Stimulated activated naive B cell treated with anti-CD40 and anti-IgM and Interleukin-4, amounts not matched to agents 10 μg/mL and 1 μg/mL and 100 μg/mL, for 72 hours (primary cell): ENCODE data around the gene MEI1.

Experiments used
- ATAC-seq, 2 donors: fragments of 150-1000 bp; cut with Tn5 transposase; replicated peaks; 2 replicates each; pipeline ENCODE4 v1.10.0; 2021; ENCODE audit warnings: moderate library complexity in 1 of 2
- DNase-seq: peaks from one replicate; pipeline ENCODE4 v3.0.0; 2021
- H3K27ac Mint-ChIP-seq: one replicate; pipeline ENCODE4 v1.8.0; 2022; ENCODE audit warnings: mild to moderate bottlenecking, mixed read lengths
- H3K27me3 Mint-ChIP-seq, 2 donors: one replicate each; pipeline ENCODE4 v1.8.0; 2022; ENCODE audit warnings: mixed read lengths in 2 of 2
- H3K36me3 Mint-ChIP-seq, 2 donors: one replicate each; pipeline ENCODE4 v1.8.0; 2022; ENCODE audit warnings: mixed read lengths in 2 of 2, mild to moderate bottlenecking in 1 of 2
- H3K4me1 Mint-ChIP-seq, 2 donors: one replicate each; pipeline ENCODE4 v1.8.0; 2022; ENCODE audit warnings: mixed read lengths in 2 of 2, mild to moderate bottlenecking in 1 of 2
- H3K4me3 Mint-ChIP-seq, 2 donors: one replicate each; pipeline ENCODE4 v1.8.0; 2022; ENCODE audit warnings: mild to moderate bottlenecking in 2 of 2, mixed read lengths in 2 of 2, moderate library complexity in 1 of 2
- H3K9me3 Mint-ChIP-seq, 2 donors: one replicate each; pipeline ENCODE4 v1.8.0; 2022; ENCODE audit warnings: mixed read lengths in 2 of 2, mild to moderate bottlenecking in 1 of 2

MEI1 gene

DNA sequence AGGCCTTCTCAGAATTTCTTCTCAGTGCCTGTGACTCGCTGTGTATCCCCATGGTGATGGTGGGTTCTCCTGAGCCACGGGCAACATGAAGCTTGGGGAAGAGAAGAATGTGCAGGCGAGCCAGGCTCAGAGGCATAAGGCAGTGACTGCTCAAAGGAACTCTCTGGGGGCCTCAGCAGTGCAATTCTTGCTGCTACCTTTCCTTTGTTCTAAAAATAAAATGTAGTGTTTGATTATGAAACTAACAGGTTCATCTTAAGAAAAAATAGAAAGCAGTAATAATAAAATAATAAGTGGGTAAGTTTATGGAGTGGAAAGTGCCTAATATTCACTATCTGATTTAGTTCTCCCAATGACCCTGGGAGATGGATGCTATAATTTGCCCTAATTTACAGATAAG lies 46.7 kb downstream of the MEI1 start:
- Mint-ChIP-seq H3K4me1 (peaks cover 22 to 24% of the 10 kb centered on the region in 2 donors), H3K9me3 (no peaks in the 10 kb centered on the region), H3K27ac (no peak overlapping the region), H3K36me3 (no peaks in the 10 kb centered on the region), H3K27me3 (no peaks in the 10 kb centered on the region), H3K4me3 (no peak overlapping the region)
- no peak for ATAC-seq
- no peak for DNase-seq

DNA sequence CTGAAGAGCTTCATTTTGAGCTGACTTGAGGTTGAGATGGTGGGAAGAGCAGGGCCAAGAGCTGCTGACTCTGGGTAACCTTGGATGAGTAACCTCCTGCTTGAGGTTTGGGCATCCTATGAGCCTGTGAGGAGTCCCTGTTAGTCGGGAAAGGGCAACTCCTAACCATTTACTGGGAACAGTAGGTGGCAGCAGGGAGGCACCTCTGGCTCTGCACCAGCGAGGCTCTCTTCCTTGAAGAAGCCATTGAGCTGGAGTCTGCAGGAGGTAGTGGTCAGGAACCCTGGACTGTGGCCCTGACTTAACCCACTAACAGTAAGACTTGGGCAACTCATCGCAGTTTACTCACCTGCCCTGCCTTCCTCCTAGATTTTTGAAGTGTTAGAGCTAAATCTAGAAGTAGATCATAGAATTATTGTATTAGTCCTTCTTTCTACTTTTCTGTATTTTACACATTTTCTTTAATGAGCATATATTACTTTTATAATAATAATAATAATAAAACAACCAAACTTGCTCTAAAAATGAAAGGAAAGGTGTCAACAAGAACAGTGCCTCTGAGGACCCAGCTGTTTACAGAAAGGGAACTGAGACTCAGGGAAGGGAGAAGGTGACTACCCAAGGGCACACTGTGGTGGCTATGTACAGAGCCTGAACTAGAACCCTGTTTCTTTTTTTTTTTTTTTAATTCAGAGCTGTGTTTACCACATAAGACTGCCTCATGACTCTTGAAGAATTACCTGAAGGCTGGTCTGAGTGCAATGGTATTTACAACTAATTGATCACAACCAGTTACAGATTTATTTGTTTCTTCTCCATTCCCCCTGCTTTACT lies 47.5 kb downstream of the MEI1 start:
- no peaks in the 10 kb centered on the region for H3K9me3 Mint-ChIP-seq
- ATAC-seq (peak; percentile 99 to 100), DNase-seq (peak; percentile 42)
- no peaks in the 10 kb centered on the region for H3K27me3 Mint-ChIP-seq
- peaks cover 22 to 24% of the 10 kb centered on the region in 2 donors for H3K4me1 Mint-ChIP-seq
- no peaks in the 10 kb centered on the region for H3K36me3 Mint-ChIP-seq
- peak overlapping the region; percentile 16 for H3K27ac Mint-ChIP-seq
- H3K4me3 Mint-ChIP-seq: peak overlapping the region; percentile 14 to 30

DNA sequence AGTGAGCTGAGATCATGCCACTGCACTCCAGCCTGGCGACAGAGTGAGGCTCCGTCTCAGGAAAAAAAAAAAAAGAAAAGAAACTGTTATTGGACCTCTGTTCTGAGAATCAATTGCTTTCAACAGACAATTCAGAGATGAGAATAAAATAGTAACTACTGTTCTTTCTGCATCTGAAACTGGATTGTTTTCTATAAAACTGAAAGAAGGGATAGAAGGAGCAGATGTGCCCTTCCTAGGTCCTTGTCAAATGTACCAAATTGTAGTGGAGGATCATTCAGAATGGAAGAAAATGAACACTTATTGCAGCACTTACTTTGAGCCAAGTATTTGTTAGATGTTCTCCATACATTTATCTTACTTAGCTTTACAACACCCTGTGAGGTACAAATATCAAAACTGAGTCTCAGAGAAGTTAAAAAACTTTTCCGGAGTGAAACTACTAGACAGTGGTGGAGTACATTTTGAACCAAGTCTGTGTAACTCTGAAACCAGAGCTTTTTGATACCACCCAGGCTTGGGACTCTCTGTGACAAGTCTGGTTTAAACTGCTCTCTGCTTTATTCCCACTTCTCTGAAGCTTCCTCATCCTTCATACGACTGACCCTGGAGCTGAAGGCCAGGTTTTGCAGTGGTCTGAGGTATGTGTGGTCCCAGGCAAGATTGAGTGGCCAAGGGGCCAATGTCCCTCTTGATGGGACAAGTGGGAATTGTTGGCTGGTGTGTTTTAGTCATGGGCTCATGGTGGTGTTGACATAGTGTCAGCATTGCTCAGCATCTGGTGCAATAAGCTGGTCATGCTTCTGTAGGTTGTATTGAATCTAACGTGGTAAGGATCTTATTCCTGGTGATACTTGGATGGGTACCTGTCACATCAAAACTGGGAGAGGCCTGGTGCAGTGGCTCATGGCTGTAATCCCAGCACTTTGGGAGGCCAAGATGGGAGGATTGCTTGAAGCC lies 53.0 kb downstream of the MEI1 start:
- Mint-ChIP-seq H3K27me3 (no peaks in the 10 kb centered on the region), H3K4me3 (no peak overlapping the region), H3K36me3 (no peaks in the 10 kb centered on the region), H3K9me3 (no peaks in the 10 kb centered on the region), H3K4me1 (peaks cover 2 to 5% of the 10 kb centered on the region in 2 donors), H3K27ac (no peak overlapping the region)
- ATAC-seq (no peak), DNase-seq (no peak)

DNA sequence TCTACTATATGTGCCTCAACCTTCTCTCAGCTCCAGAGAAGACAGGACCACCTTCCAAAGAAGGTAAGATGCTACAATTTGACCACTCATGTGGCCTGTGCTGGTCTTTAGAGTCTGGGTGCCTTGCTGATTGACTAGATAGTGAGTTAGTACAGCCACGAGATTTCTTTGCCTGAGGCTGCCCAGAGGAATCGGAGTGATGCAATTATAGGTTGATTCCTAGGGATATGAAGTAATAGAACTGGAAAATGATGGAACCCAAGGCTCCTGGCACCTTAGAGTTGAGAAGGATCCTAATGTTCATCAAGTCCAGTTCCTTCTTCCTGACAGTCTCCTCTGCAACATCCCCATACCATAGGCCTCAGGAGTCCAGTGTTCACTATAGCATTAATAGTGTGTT lies 54.7 kb downstream of the MEI1 start:
- Mint-ChIP-seq H3K27ac (no peak overlapping the region), H3K4me1 (no peaks in the 10 kb centered on the region), H3K4me3 (no peak overlapping the region), H3K36me3 (no peaks in the 10 kb centered on the region), H3K9me3 (no peaks in the 10 kb centered on the region), H3K27me3 (peaks cover 4 to 10% of the 10 kb centered on the region in 2 donors)
- no peak for DNase-seq
- no peak for ATAC-seq

DNA sequence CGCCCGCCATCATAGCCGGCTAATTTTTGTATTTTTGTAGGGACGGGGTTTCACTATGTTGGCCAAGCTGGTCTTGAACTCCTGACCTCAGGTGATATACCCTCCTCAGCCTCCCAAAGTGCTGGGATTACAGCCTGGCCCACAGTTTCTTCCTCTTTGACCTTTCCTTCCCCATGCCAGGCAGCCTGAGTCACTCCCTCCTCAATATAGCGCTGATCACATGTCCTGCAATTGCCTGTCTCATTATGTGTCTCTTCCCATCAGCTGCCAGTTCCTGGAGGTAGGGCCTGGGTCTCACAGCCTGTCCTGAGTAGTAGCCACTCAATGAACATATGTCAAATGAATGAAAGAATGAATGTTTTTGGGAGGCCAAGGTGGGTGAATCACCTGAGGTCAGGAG lies 58.2 kb downstream of the MEI1 start:
- Mint-ChIP-seq H3K9me3 (no peaks in the 10 kb centered on the region), H3K27ac (no peak overlapping the region), H3K36me3 (no peaks in the 10 kb centered on the region), H3K4me1 (no peaks in the 10 kb centered on the region), H3K4me3 (no peak overlapping the region), H3K27me3 (peaks cover 4 to 10% of the 10 kb centered on the region in 2 donors)
- ATAC-seq: no peak
- no peak for DNase-seq

DNA sequence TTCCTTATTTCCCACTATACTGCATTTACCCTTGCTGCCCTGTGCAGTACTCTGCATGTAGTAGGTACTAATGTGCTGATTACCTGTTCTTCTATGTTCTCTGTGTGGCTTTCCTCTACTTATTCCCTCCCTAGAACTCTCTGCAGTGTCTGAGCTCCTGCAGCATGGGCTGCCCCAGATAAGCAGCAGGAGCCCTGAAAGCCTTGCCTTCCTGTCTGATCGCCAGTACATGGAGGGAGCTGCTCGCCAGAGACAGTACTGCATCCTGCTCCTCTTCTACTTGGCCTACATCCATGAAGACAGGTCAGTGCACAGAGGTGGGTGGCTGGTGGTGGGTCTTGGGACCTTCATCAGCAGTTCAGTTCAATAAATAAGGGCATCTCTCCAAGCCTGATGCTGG lies 58.9 kb downstream of the MEI1 start:
- Mint-ChIP-seq H3K27ac (no peak overlapping the region), H3K9me3 (no peaks in the 10 kb centered on the region), H3K27me3 (peaks cover 4 to 10% of the 10 kb centered on the region in 2 donors), H3K36me3 (no peaks in the 10 kb centered on the region), H3K4me3 (no peak overlapping the region), H3K4me1 (peaks cover 4 to 5% of the 10 kb centered on the region in 2 donors)
- ATAC-seq (no peak), DNase-seq (no peak)

DNA sequence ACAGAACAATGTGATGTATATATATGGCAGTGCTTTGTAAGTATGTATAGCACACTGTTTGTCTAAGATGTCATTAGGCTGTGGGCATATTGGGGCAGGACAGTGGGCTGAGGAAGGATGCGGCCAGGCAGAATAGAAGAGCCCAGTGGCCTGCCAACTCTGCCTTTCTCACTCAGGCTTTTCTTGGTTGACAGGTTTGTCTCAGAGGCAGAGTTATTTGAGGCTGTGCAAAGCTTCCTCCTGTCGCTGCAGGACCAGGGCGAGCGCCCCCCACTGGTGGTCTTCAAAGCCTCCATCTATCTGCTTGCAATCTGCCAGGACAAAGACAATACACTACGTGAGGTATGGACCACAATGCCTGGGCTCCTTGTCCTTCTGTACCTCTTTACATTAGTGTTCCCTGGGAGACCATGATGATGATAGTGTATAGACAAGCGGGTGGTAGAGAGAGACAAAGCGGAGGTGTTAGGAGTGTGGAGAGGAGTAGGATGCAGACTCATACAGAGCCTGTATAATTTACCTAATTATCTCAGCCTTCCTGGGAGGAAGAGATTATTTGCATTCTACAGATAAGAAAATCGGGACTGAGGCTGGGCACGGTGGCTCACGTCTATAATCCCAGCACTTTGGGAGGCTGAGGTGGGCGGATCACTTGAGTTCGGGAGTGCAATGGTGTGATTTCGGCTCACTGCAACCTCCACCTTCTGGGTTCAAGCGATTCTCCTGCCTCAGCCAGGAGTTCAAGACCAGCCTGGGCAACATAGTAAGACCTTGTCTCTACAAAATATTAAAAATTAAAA lies 63.9 kb downstream of the MEI1 start:
- Mint-ChIP-seq H3K27ac (no peak overlapping the region), H3K9me3 (no peaks in the 10 kb centered on the region), H3K36me3 (no peaks in the 10 kb centered on the region), H3K27me3 (peaks cover 0 to 3% of the 10 kb centered on the region in 2 donors), H3K4me1 (peaks cover 8 to 13% of the 10 kb centered on the region in 2 donors), H3K4me3 (no peak overlapping the region)
- DNase-seq (no peak), ATAC-seq (peak; percentile 56 to 60)

DNA sequence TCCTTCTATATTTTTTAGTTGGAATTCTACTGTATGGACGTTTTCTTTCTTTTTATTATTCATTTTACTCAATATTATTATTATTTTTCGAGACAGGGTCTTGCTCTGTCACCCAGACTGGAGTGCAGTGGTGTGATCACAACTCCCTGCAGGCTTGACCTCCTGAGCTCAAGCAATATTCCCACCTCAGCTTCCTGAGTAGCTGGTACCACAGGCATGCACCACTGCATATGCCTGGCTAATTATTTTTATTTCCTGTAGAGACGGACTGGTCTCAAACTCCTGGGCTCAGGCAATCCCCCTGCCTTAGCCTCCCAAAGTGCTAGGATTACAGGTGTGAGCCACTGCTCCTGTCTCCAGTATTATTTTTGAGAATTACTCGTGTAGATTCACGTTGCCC lies 67.2 kb downstream of the MEI1 start:
- Mint-ChIP-seq H3K27ac (no peak overlapping the region), H3K9me3 (no peaks in the 10 kb centered on the region)

DNA sequence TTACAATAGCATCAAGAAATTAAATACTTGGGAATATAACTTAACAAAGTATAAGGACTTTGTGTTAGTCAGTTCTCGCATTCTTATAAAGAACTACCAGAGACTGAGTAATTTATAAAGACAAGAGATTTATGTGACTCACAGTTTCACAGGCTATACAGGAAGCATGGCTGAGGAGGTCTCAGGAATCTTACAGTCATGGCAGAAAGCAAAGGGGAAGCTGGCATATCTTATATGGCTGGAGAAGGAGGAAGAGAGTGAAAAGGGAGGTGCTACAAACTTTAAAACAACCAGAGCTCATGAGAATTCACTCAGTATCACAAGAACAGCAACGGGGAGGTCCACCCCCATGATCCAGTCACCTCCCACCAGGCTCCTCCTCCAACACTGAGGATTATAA lies 69.1 kb downstream of the MEI1 start:
- Mint-ChIP-seq H3K4me1 (peaks cover 6 to 12% of the 10 kb centered on the region in 2 donors), H3K9me3 (no peaks in the 10 kb centered on the region), H3K27me3 (no peaks in the 10 kb centered on the region), H3K36me3 (no peaks in the 10 kb centered on the region), H3K4me3 (peak overlapping the region in 1 of 2 donors; percentile 16), H3K27ac (no peak overlapping the region)
- ATAC-seq (peak; percentile 59 to 87), DNase-seq (no peak)

More for the DNA sequence above, 67.2 kb downstream of the MEI1 start:
- Mint-ChIP-seq H3K4me3 (no peak overlapping the region), H3K27me3 (no peaks in the 10 kb centered on the region), H3K4me1 (peaks cover 12 to 19% of the 10 kb centered on the region in 2 donors), H3K36me3 (no peaks in the 10 kb centered on the region)
- DNase-seq: no peak
- no peak for ATAC-seq

DNA sequence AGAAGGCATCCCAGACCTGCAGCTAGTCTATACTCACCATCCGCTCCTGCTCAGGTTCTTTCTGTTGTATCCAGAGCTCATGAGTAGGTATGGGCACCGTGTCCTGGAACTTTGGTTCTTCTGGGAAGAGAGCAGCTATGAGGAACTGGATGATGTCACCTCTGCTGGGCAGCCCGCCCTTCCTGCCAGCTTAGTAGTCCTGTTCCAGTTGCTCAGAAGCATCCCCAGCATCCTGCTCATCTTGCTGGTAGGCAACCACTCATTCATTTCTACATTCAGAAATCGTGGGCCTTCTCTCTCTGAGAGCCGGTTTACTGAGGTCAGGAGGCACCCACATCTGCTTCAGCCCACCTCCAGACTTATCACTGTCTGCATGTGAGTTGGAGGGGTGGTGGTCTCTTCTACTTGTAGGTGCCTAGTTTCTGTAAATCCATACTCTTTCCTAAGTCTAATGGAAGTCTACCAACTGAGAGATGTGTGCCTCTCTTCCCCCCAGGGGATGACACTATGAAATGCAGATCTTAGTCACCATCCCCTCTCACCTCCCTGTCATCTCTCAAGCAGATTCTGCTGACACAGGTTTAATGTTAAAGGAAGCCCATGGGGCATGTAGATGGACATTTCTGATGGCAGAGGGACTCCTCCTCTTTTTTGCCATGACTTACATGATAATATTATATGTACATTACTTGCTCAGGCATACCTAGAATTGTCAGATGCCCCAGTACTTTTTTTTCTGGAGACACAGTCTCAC lies 71.6 kb downstream of the MEI1 start:
- ATAC-seq (no peak), DNase-seq (no peak)
- peaks cover 0 to 6% of the 10 kb centered on the region in 2 donors for H3K27me3 Mint-ChIP-seq

DNA sequence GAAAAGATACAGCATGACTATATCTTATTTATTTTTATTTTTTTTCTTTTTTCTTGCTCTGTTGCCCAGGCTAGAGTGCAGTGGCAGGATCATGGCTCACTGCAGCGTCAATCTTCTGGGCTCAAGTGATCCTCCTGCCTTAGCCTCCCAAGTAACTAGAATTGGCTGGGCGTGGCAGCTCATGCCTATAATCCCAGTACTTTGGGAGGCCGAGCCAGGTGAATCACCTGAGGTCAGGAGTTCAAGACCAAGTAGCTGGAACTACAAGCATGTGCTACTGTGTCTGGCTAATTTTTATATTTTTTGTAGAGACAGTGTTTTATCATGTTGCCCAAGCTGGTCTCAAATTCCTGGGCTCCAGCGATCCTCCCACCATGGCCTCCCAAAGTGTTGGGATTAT lies 72.9 kb downstream of the MEI1 start:
- Mint-ChIP-seq H3K27ac (no peak overlapping the region), H3K36me3 (no peaks in the 10 kb centered on the region), H3K27me3 (peaks cover 0 to 6% of the 10 kb centered on the region in 2 donors), H3K9me3 (no peaks in the 10 kb centered on the region), H3K4me1 (peaks cover 6 to 11% of the 10 kb centered on the region in 2 donors), H3K4me3 (no peak overlapping the region)
- DNase-seq (no peak), ATAC-seq (no peak)

More for the DNA sequence above, 71.6 kb downstream of the MEI1 start:
- H3K36me3 Mint-ChIP-seq: no peaks in the 10 kb centered on the region
- H3K9me3 Mint-ChIP-seq: no peaks in the 10 kb centered on the region
- no peak overlapping the region for H3K27ac Mint-ChIP-seq
- H3K4me3 Mint-ChIP-seq: no peak overlapping the region
- H3K4me1 Mint-ChIP-seq: peaks cover 6 to 11% of the 10 kb centered on the region in 2 donors

DNA sequence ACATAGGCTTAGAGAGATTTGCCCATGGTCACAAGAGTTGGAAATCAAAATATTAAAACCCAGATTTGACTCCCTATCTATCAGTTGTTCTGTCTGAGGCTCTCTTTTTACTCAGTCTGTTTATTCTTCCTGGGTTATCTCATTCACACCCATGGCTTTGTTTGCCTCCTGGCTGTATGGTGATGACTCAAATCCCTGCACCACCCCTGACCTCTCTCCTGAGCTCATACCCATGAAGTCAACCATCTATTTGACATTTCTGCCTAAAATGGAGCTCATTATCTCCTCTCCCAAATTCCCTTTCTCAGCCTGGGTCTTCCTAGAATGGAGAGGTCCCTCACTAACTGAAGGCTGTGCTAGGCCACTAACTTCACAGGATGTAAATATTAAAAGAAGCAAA lies 73.3 kb downstream of the MEI1 start:
- ATAC-seq (no peak), DNase-seq (no peak)
- H3K4me1 Mint-ChIP-seq: peaks cover 5 to 10% of the 10 kb centered on the region in 2 donors
- peaks cover 0 to 6% of the 10 kb centered on the region in 2 donors for H3K27me3 Mint-ChIP-seq
- no peaks in the 10 kb centered on the region for H3K36me3 Mint-ChIP-seq
- no peak overlapping the region for H3K4me3 Mint-ChIP-seq
- H3K9me3 Mint-ChIP-seq: no peaks in the 10 kb centered on the region
- no peak overlapping the region for H3K27ac Mint-ChIP-seq

DNA sequence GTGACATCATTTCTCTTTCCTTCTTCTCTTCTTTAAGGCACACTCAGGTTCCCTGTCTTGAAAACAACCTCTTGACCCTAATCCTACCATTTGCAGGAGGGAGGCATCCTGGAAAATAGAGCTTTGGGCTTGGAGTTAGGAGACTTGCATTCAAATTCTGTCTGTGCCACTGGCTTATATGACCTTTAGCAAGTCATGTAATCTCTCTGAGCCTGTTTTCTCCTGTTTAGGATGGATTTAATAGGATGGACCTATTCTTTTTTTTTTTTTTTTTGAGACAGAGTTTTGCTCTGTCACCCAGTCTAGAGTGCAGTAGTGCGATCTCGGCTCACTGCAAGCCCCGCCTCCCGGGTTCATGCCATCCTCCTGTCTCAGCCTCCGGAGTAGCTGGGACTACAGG lies 76.0 kb downstream of the MEI1 start:
- Mint-ChIP-seq H3K4me3 (no peak overlapping the region), H3K36me3 (no peaks in the 10 kb centered on the region), H3K27ac (no peak overlapping the region), H3K9me3 (no peaks in the 10 kb centered on the region), H3K27me3 (peaks cover 0 to 6% of the 10 kb centered on the region in 2 donors), H3K4me1 (peaks cover 5 to 6% of the 10 kb centered on the region in 2 donors)
- DNase-seq (no peak), ATAC-seq (no peak)
